B cell (primary cell): ENCODE data around the gene ABTB2. TPM values are rescaled to one million over a fixed set of nuclear protein-coding genes. Genes with fewer than 3 reads are reported as not detected.

Experiments used
- ATAC-seq: fragments of 200-7000 bp; cut with Tn5 transposase; one replicate; pipeline ENCODE4 v1.10.0; 2021; ENCODE audit warnings: low read depth, mild to moderate bottlenecking, moderate number of reproducible peaks, moderate library complexity
- CTCF ChIA-PET: fragments of 350-600 bp; sonication (Branson Sonifier 250); formaldehyde crosslinking; loops from one replicate; lab custom pipeline; 2021; ENCODE audit warnings: antibody characterized with exemption, inconsistent platforms; lab: Charles Lee
- POLR2A ChIA-PET: fragments of 350-600 bp; sonication (Branson Sonifier 250); formaldehyde crosslinking; loops from one replicate; lab custom pipeline; 2021; ENCODE audit warnings: antibody characterized with exemption; lab: Charles Lee
- DNase-seq: peaks from one replicate; pipeline ENCODE4 v3.0.0; 2013
- H2AFZ ChIP-seq: 2 replicates; pipeline ENCODE4 v1.6.1; 2012; ENCODE audit warnings: mild to moderate bottlenecking, low read depth, low read length; ENCODE audit not compliant: insufficient read depth, poor library complexity, severe bottlenecking
- H3K27ac ChIP-seq, 2 donors: 1 replicate in 1 of 2; 2 replicates in 1 of 2; pipeline ENCODE4 v1.5.1; 2012 to 2013; ENCODE audit warnings: low read length in 2 of 2, mild to moderate bottlenecking in 2 of 2, moderate library complexity in 1 of 2
- H3K27me3 ChIP-seq, 4 experiments: fragments of 200-600 bp in 1 of 4; sonication (generic) in 1 of 4; replicated peaks in 1 of 4; 1 replicate in 2 of 4; 2 replicates in 2 of 4; pipeline versions ENCODE4 v1.6.1 to v1.7.0; 2013 to 2016; ENCODE audit warnings: low read length in 3 of 4, mild to moderate bottlenecking in 2 of 4, mixed read lengths in 1 of 4, moderate library complexity in 1 of 4; ENCODE audit not compliant: insufficient read depth in 4 of 4, control insufficient read depth in 3 of 4; ENCODE audit errors: control extremely low read depth in 1 of 4
- H3K36me3 ChIP-seq, 2 experiments: replicated peaks in 1 of 2; 1 replicate in 1 of 2; 2 replicates in 1 of 2; pipeline versions ENCODE4 v1.6.1 to v1.7.1; 2013; ENCODE audit warnings: low read length in 1 of 2; ENCODE audit not compliant: insufficient read depth in 2 of 2, control insufficient read depth in 1 of 2; ENCODE audit errors: control extremely low read depth in 1 of 2, extremely low read depth in 1 of 2
- H3K4me1 ChIP-seq, 2 donors: fragments of 200-600 bp in 1 of 2; sonication (generic) in 1 of 2; 1 replicate in 1 of 2; 2 replicates in 1 of 2; pipeline versions ENCODE4 v1.5.1 to v1.6.1; 2013 to 2017; ENCODE audit warnings: low read length in 2 of 2; ENCODE audit not compliant: control insufficient read depth in 2 of 2, insufficient read depth in 2 of 2
- H3K4me2 ChIP-seq: replicated peaks from 2 replicates; pipeline ENCODE3; 2012; ENCODE audit warnings: mild to moderate bottlenecking, low read depth, low read length; ENCODE audit not compliant: poor library complexity, severe bottlenecking
- H3K4me3 ChIP-seq, 5 experiments: fragments of 200-600 bp in 1 of 5; sonication (generic) in 1 of 5; 1 replicate in 3 of 5; 2 replicates in 2 of 5; pipeline versions ENCODE4 v1.5.1 to v1.7.0; 2011 to 2016; ENCODE audit warnings: low read length in 4 of 5, mild to moderate bottlenecking in 4 of 5, low read depth in 2 of 5, control low read depth in 1 of 5, moderate library complexity in 1 of 5; ENCODE audit not compliant: insufficient read depth in 1 of 5; ENCODE audit errors: control extremely low read depth in 1 of 5, extremely low read depth in 1 of 5
- H3K79me2 ChIP-seq: fragments of 200-600 bp; sonication (generic); one replicate; pipeline ENCODE4 v1.6.0; 2016; ENCODE audit warnings: low read length; ENCODE audit not compliant: control insufficient read depth, insufficient read depth
- H3K9ac ChIP-seq: fragments of 200-600 bp; sonication (generic); 2 replicates; pipeline ENCODE4 v1.6.1; 2017; ENCODE audit warnings: mild to moderate bottlenecking, low read length, moderate library complexity
- H3K9me3 ChIP-seq, 3 donors: one replicate each; pipeline versions ENCODE4 v1.6.1 to v1.7.1; 2013; ENCODE audit warnings: low read length in 2 of 3; ENCODE audit not compliant: control insufficient read depth in 2 of 3, insufficient read depth in 1 of 3; ENCODE audit errors: control extremely low read depth in 1 of 3
- H4K20me1 ChIP-seq: 2 replicates; pipeline ENCODE4 v1.6.0; 2012; ENCODE audit warnings: mild to moderate bottlenecking, low read length; ENCODE audit not compliant: insufficient read depth, control insufficient read depth, poor library complexity, severe bottlenecking
- H3K27ac Mint-ChIP-seq: one replicate; pipeline ENCODE4 v1.8.0; 2021; ENCODE audit warnings: mixed read lengths
- H3K27me3 Mint-ChIP-seq: one replicate; pipeline ENCODE4 v1.8.0; 2021; ENCODE audit warnings: mixed read lengths
- H3K4me1 Mint-ChIP-seq: one replicate; pipeline ENCODE4 v1.8.0; 2021; ENCODE audit warnings: mixed read lengths
- H3K4me3 Mint-ChIP-seq: one replicate; pipeline ENCODE4 v1.8.0; 2021; ENCODE audit warnings: mixed read lengths
- H3K9me3 Mint-ChIP-seq: one replicate; pipeline ENCODE4 v1.8.0; 2022; ENCODE audit warnings: mixed read lengths; ENCODE audit not compliant: insufficient read depth
- CTCF ChIP-seq: fragments of 200-600 bp; IDR thresholded peaks from one replicate; pipeline ENCODE4 v1.8.0; 2022; ENCODE audit warnings: antibody characterized with exemption, mild to moderate bottlenecking
- EZH2 ChIP-seq: IDR thresholded peaks from 2 replicates; pipeline ENCODE4 v1.6.1; 2012; ENCODE audit warnings: borderline replicate concordance, low read depth, mild to moderate bottlenecking, moderate library complexity, low read length; ENCODE audit not compliant: insufficient read depth, poor library complexity, severe bottlenecking
- WGBS: methylation state at CpG from one replicate; pipeline ENCODE4 v1.1.5; 2013; ENCODE audit warnings: missing lambda C conversion rate; ENCODE audit not compliant: insufficient coverage; 5-methylcytosine and 5-hydroxymethylcytosine counted together
- intact Hi-C: fragments of 100-400 bp; cut with micrococcal nuclease; formaldehyde crosslinking; loops from one replicate; pipeline ENCODE4 v1.10.0; 2022
- polyA plus RNA-seq: library from polyadenylated mRNA; depleted of rRNA; stranded (reverse); fragments of >200 nt; gene quantifications from 2 replicates; pipeline ENCODE4 v1.2.3, GENCODE V29; 2012
- total RNA-seq, 2 donors: library from RNA; stranded (reverse); fragments of 120-200 nt in 1 of 2; gene quantifications; 1 replicate in 1 of 2; 2 replicates in 1 of 2; pipeline versions ENCODE4 v1.2.3 to v1.2.4, GENCODE V29; 2013 to 2022

The ABTB2 gene
- total and polyA plus RNA-seq, 2 donors (not counting 1 experiment from before 2014, with no cell fraction given): 0.30 to 5.9 TPM

- Histone ChIP-seq H3K9ac (no peak overlapping the region), H4K20me1 (no peaks in the 10 kb centered on the region), H3K27me3 (peaks cover 0 to 5% (median 0%) of the 10 kb centered on the region in 4 experiments), H3K4me2 (no peak overlapping the region), H3K79me2 (no peaks in the 10 kb centered on the region), H2AFZ (no peak overlapping the region), H3K27ac (no peak overlapping the region), H3K4me3 (no peak overlapping the region), H3K4me1 (no peaks in the 10 kb centered on the region), H3K9me3 (no peaks in the 10 kb centered on the region), H3K36me3 (no peaks in the 10 kb centered on the region)
- ATAC-seq (no peak), DNase-seq (no peak)
- Mint-ChIP-seq H3K27ac (no peak overlapping the region), H3K27me3 (peaks cover 36% of the 10 kb centered on the region), H3K4me3 (no peak overlapping the region), H3K4me1 (peaks cover 2% of the 10 kb centered on the region), H3K9me3 (no peaks in the 10 kb centered on the region)
- POLR2A ChIA-PET: no interaction called here
- WGBS: 85% methylated on average over 3 of the region's 7 CpGs
- CTCF ChIA-PET: no interaction called here
- TF ChIP-seq CTCF (no peak), EZH2 (no peak)
- intact Hi-C loops: no loop called here
Measured at GRCh38 chr11:34405079-34405858, 47.5 kb upstream of the ABTB2 start.

- WGBS: 100% methylated on average over 3 of the region's 6 CpGs
- Histone ChIP-seq H3K27ac (no peak overlapping the region), H3K36me3 (no peaks in the 10 kb centered on the region), H3K9ac (no peak overlapping the region), H3K79me2 (no peaks in the 10 kb centered on the region), H3K27me3 (peaks cover 0 to 5% (median 2%) of the 10 kb centered on the region in 4 experiments), H3K4me2 (no peak overlapping the region), H3K4me3 (no peak overlapping the region), H3K9me3 (peaks cover 0 to 2% (median 0%) of the 10 kb centered on the region in 3 donors), H4K20me1 (no peaks in the 10 kb centered on the region), H2AFZ (no peak overlapping the region), H3K4me1 (no peaks in the 10 kb centered on the region)
- H3K27ac Mint-ChIP-seq: no peak overlapping the region
- ChIA-PET CTCF (interaction anchor here (0.9 to 2.3 kb wide), 2 partner anchors 14 to 88 kb away, joined by 3 to 5 read pairs; no protein-coding TSS in a partner anchor), POLR2A (no interaction called here)
- no peak for ATAC-seq
- peaks cover 2% of the 10 kb centered on the region for H3K4me1 Mint-ChIP-seq
- peaks cover 28% of the 10 kb centered on the region for H3K27me3 Mint-ChIP-seq
- DNase-seq: no peak
- TF ChIP-seq EZH2 (no peak), CTCF (no peak)
- intact Hi-C loops: no loop called here
- H3K4me3 Mint-ChIP-seq: no peak overlapping the region
- H3K9me3 Mint-ChIP-seq: no peaks in the 10 kb centered on the region
Measured at GRCh38 chr11:34404280-34404679, 46.5 kb upstream of the ABTB2 start.
